Right atrium auricular region (tissue), 2 donors: ENCODE data around the gene DUSP19. TPM values are rescaled to one million over a fixed set of nuclear protein-coding genes. Genes with fewer than 3 reads are reported as not detected.

ENCODE experiments used
- DNase-seq: peaks from one replicate; pipeline ENCODE4 v3.0.0-alpha.2; 2019; ENCODE audit warnings: low spot score
- H3K27ac ChIP-seq, 2 donors: fragments of 200-600 bp; sonication (generic); 1 replicate in 1 of 2; 2 replicates in 1 of 2; pipeline ENCODE4 v1.5.1; 2016 to 2019
- H3K27me3 ChIP-seq, 2 donors: fragments of 200-600 bp; sonication (generic); one replicate each; pipeline versions ENCODE4 v1.5.1 to v1.6.0; 2017 to 2019
- H3K36me3 ChIP-seq: fragments of 200-600 bp; sonication (generic); one replicate; pipeline ENCODE4 v1.5.1; 2016
- H3K4me1 ChIP-seq, 2 donors: fragments of 200-600 bp; sonication (generic); one replicate each; pipeline versions ENCODE4 v1.5.1 to v1.6.0; 2017 to 2019
- H3K4me3 ChIP-seq, 2 donors: fragments of 200-600 bp; sonication (generic); 1 replicate in 1 of 2; 2 replicates in 1 of 2; pipeline ENCODE4 v1.5.1; 2017 to 2019; ENCODE audit warnings: mild to moderate bottlenecking in 1 of 2, moderate library complexity in 1 of 2
- H3K9me3 ChIP-seq, 2 donors: fragments of 200-600 bp; sonication (generic); one replicate each; pipeline ENCODE4 v1.5.1; 2019
- total RNA-seq, 2 donors: library from RNA; depleted of rRNA; stranded (reverse); fragments of >200 nt; gene quantifications; one replicate each; pipeline ENCODE4 v1.1.0, GENCODE V29; 2016
- TF ChIP-seq, protein P1 (sequence below), 2 donors: fragments of 200-600 bp; sonication (generic); IDR thresholded peaks; one replicate each; pipeline ENCODE4 v1.5.1; 2019; ENCODE audit warnings: antibody characterized with exemption in 2 of 2

DUSP19 gene
- total RNA-seq, 2 donors from 2014 or later, result 5.5 to 15.3 TPM

DNA sequence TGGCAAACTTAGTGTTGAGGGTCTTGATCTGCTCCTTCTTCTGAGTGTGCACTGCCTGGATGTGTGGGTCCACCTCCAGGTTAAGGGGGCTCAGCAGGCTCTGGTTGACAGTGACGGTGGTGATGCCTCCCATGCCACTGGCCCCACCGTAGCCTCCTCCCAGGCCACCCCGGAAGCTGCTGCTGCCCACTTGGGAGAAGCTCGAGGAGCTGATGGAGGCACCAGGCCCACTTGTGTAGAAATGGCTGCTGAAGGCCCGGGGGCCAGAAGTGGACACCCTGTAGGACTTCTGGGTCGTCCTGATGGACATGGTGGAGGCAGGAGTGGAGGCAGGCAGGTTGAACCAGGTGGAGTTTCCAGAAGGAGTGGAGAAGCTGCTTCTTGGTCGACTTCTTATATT, 6.4 kb upstream of the DUSP19 start:
- H3K4me3 ChIP-seq, result no peak overlapping the region
- TF ChIP-seq, protein P1, sequence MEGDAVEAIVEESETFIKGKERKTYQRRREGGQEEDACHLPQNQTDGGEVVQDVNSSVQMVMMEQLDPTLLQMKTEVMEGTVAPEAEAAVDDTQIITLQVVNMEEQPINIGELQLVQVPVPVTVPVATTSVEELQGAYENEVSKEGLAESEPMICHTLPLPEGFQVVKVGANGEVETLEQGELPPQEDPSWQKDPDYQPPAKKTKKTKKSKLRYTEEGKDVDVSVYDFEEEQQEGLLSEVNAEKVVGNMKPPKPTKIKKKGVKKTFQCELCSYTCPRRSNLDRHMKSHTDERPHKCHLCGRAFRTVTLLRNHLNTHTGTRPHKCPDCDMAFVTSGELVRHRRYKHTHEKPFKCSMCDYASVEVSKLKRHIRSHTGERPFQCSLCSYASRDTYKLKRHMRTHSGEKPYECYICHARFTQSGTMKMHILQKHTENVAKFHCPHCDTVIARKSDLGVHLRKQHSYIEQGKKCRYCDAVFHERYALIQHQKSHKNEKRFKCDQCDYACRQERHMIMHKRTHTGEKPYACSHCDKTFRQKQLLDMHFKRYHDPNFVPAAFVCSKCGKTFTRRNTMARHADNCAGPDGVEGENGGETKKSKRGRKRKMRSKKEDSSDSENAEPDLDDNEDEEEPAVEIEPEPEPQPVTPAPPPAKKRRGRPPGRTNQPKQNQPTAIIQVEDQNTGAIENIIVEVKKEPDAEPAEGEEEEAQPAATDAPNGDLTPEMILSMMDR (IDR thresholded peaks at IDR 0.05), result no peak
- H3K4me1 ChIP-seq, result no peaks in the 10 kb centered on the region
- H3K27ac ChIP-seq, result no peak overlapping the region
- H3K27me3 ChIP-seq, result no peaks in the 10 kb centered on the region
- no peaks in the 10 kb centered on the region for H3K9me3 ChIP-seq
- DNase-seq, result no peak
- H3K36me3 ChIP-seq, result no peaks in the 10 kb centered on the region

DNA sequence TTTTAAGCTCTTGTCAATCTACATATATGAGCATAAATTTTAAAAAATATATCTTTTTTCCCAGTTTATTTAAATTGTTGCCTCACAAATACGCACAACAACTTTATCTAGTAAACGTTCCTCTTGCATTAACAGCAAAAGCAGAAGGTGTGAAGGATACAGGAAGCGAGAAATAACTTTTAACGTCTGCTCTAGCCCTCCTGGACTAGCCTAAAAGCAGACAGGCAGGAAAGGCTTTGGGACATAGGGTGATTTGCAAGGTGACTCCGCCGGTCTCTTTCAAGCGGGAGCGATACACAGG, 434 bp upstream of the DUSP19 start:
- H3K9me3 ChIP-seq, result no peaks in the 10 kb centered on the region
- TF ChIP-seq, protein P1 (IDR thresholded peaks at IDR 0.05), result no peak
- peak overlapping the region; percentile 61 to 66 for H3K4me3 ChIP-seq
- no peak for DNase-seq
- H3K4me1 ChIP-seq, result peaks cover 0 to 10% of the 10 kb centered on the region in 2 donors
- no peaks in the 10 kb centered on the region for H3K36me3 ChIP-seq
- H3K27ac ChIP-seq, result peak overlapping the region; percentile 85 to 90
- no peaks in the 10 kb centered on the region for H3K27me3 ChIP-seq

DNA sequence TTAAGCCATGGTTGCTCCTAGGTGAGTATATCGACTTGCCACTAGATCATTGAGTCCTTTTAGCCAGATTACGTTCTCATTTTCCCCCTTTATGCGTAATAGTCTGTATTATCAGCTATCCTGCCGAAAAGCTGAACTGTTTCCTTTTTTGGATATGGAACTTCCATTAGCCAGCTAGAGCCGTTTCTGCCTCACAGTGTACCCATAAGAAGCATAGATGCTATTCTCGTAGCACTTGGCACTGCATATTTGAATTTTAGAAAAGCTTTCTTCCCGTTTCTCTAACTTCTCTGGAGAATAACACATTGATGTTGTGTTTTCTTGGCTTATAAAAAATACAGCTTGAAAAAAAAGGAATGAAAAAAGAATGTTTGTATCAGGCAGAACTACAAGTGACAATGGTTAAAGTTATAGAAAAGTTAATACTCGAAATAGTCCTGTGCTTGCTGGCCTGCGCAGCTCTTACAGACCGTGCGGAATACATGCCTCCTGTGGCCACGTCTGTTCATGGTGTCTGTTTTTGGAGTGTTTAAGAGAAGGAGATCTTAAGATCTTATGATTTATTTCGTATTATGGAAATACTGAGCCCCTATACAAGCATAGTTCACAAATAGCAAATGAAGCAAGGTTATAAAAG, 710 bp downstream of the DUSP19 start:
- Histone ChIP-seq H3K4me3 (peak overlapping the region; percentile 61 to 66), H3K4me1 (peaks cover 0 to 10% of the 10 kb centered on the region in 2 donors), H3K27me3 (no peaks in the 10 kb centered on the region), H3K27ac (peak overlapping the region; percentile 85 to 90), H3K36me3 (no peaks in the 10 kb centered on the region), H3K9me3 (no peaks in the 10 kb centered on the region)
- TF ChIP-seq, protein P1 (IDR thresholded peaks at IDR 0.05), result no peak
- no peak for DNase-seq

DNA sequence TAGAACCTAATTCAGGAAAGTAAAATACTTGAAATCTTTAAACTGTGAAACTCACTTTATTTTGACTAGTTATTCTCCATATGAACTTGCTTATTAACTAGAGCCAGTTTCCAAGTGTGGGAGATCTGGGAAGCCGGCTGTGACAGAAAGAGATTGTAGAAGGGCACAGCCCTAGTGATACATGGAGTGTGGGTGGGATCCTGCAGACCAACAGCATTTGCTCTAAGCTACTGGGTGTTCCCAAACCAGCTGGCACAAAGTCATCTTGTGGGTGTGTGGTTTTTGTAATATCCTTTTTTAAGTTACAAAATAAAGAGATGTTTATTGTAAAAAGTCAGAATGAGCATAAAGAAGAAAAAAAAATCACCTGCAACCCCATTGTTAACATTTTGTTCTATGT, 3.4 kb downstream of the DUSP19 start:
- Histone ChIP-seq H3K4me3 (no peak overlapping the region), H3K27ac (peak overlapping the region in 1 of 2 donors; percentile 39), H3K4me1 (peaks cover 0 to 10% of the 10 kb centered on the region in 2 donors), H3K36me3 (no peaks in the 10 kb centered on the region), H3K9me3 (no peaks in the 10 kb centered on the region), H3K27me3 (no peaks in the 10 kb centered on the region)
- no peak for DNase-seq
- TF ChIP-seq, protein P1 (IDR thresholded peaks at IDR 0.05), result no peak

DNA sequence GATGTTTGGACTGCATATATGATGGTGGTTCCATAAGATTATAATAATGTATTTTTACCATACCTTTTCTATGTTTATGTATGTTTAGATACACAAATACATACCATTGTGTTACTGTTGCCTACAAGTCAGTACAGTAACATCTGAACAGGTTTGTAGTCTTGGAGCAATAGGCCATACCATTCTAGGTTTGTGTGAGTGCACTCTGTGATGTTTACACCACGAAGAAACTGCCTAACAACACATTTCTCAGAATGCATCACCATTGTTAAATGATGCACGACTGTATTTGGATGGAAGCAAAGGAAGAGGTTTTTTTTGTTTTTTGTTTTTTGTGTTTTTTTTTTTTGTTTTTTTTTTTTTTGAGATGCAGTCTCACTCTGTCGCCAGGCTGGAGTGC, 9.5 kb downstream of the DUSP19 start:
- Histone ChIP-seq H3K36me3 (no peaks in the 10 kb centered on the region), H3K4me3 (no peak overlapping the region), H3K27ac (no peak overlapping the region), H3K9me3 (no peaks in the 10 kb centered on the region), H3K4me1 (no peaks in the 10 kb centered on the region), H3K27me3 (no peaks in the 10 kb centered on the region)
- TF ChIP-seq, protein P1 (IDR thresholded peaks at IDR 0.05), result no peak
- no peak for DNase-seq
